Activated B cell treated with CpG ODN at 0.5 μM for 24 hours (primary cell): ENCODE measurements around the gene FAM43B. TPM values are rescaled to one million over a fixed set of nuclear protein-coding genes. Genes with fewer than 3 reads are reported as not detected.

Experiments
- ATAC-seq: fragments of 200-7000 bp; cut with Tn5 transposase; one replicate; pipeline ENCODE4 v1.10.0; 2021; ENCODE audit warnings: low read depth, mild to moderate bottlenecking, moderate library complexity
- CTCF ChIA-PET: fragments of 350-600 bp; sonication (Branson Sonifier 250); formaldehyde crosslinking; loops from one replicate; lab custom pipeline; 2021; ENCODE audit warnings: antibody characterized with exemption; lab: Charles Lee
- POLR2A ChIA-PET: fragments of 350-600 bp; sonication (Branson Sonifier 250); formaldehyde crosslinking; loops from one replicate; lab custom pipeline; 2021; ENCODE audit warnings: antibody characterized with exemption; lab: Charles Lee
- DNase-seq: peaks from one replicate; pipeline ENCODE4 v3.0.0; 2022
- H3K27ac Mint-ChIP-seq: one replicate; pipeline ENCODE4 v1.8.0; 2020; ENCODE audit warnings: mixed read lengths
- H3K27me3 Mint-ChIP-seq: one replicate; pipeline ENCODE4 v1.8.0; 2021; ENCODE audit warnings: mixed read lengths
- H3K36me3 Mint-ChIP-seq: one replicate; pipeline ENCODE4 v1.8.0; 2021; ENCODE audit warnings: low read depth, mixed read lengths
- H3K4me1 Mint-ChIP-seq: one replicate; pipeline ENCODE4 v1.8.0; 2021; ENCODE audit warnings: mixed read lengths
- H3K4me3 Mint-ChIP-seq: one replicate; pipeline ENCODE4 v1.8.0; 2020; ENCODE audit warnings: mild to moderate bottlenecking, mixed read lengths
- H3K9me3 Mint-ChIP-seq: one replicate; pipeline ENCODE4 v1.8.0; 2020; ENCODE audit warnings: mixed read lengths
- CTCF ChIP-seq: fragments of 200-600 bp; IDR thresholded peaks from one replicate; pipeline ENCODE4 v1.8.0; 2022; ENCODE audit warnings: antibody characterized with exemption, mild to moderate bottlenecking
- intact Hi-C: fragments of 100-400 bp; cut with micrococcal nuclease; formaldehyde crosslinking; loops from one replicate; pipeline ENCODE4 v1.15.1; 2024
- total RNA-seq: library from RNA; stranded (reverse); gene quantifications from 2 replicates; pipeline ENCODE4 v1.2.3, GENCODE V29; 2022

Gene FAM43B
- total RNA-seq, 1 donor from 2014 or later: not detected

- H3K9me3 Mint-ChIP-seq: no peaks in the 10 kb centered on the region
- H3K36me3 Mint-ChIP-seq: no peaks in the 10 kb centered on the region
- no peak for TF ChIP-seq CTCF
- DNase-seq (no peak), ATAC-seq (no peak)
- intact Hi-C loops: no loop called here
- H3K4me1 Mint-ChIP-seq: peaks cover 8% of the 10 kb centered on the region
- H3K27me3 Mint-ChIP-seq: peaks cover 28% of the 10 kb centered on the region
- POLR2A ChIA-PET: no interaction called here
- H3K27ac Mint-ChIP-seq: no peak overlapping the region
- no peak overlapping the region for H3K4me3 Mint-ChIP-seq
- CTCF ChIA-PET: no interaction called here
These were observed 514 bp downstream of the FAM43B start for GRCh38 chr1:20552728-20553445.

- Mint-ChIP-seq H3K36me3 (no peaks in the 10 kb centered on the region), H3K27me3 (peaks cover 29% of the 10 kb centered on the region), H3K9me3 (no peaks in the 10 kb centered on the region), H3K4me1 (peaks cover 8% of the 10 kb centered on the region), H3K4me3 (no peak overlapping the region), H3K27ac (no peak overlapping the region)
- intact Hi-C loops: no loop called here
- ChIA-PET POLR2A (no interaction called here), CTCF (no interaction called here)
- ATAC-seq (no peak), DNase-seq (no peak)
- TF ChIP-seq CTCF: no peak
These were observed 2.8 kb downstream of the FAM43B start for GRCh38 chr1:20555025-20555757.

- Mint-ChIP-seq H3K9me3 (no peaks in the 10 kb centered on the region), H3K4me1 (peaks cover 8% of the 10 kb centered on the region), H3K4me3 (no peak overlapping the region), H3K27me3 (peaks cover 31% of the 10 kb centered on the region), H3K27ac (no peak overlapping the region), H3K36me3 (no peaks in the 10 kb centered on the region)
- CTCF ChIA-PET: no interaction called here
- intact Hi-C loops: no loop called here
- TF ChIP-seq CTCF: no peak
- no peak for ATAC-seq
- no peak for DNase-seq
- POLR2A ChIA-PET: no interaction called here
These were observed 3.4 kb downstream of the FAM43B start for GRCh38 chr1:20555758-20556120.

- Mint-ChIP-seq H3K4me1 (peaks cover 3% of the 10 kb centered on the region), H3K27ac (no peak overlapping the region), H3K4me3 (no peak overlapping the region), H3K27me3 (peaks cover 36% of the 10 kb centered on the region), H3K36me3 (no peaks in the 10 kb centered on the region), H3K9me3 (no peaks in the 10 kb centered on the region)
- no peak for DNase-seq
- no peak for ATAC-seq
- POLR2A ChIA-PET: no interaction called here
- intact Hi-C loops: no loop called here
- CTCF ChIA-PET: no interaction called here
- TF ChIP-seq CTCF: no peak
These were observed 5.8 kb downstream of the FAM43B start for GRCh38 chr1:20558191-20558590.

GRCh38 chr1:20560966-20561365 is 8.6 kb downstream of the FAM43B start:
- ATAC-seq: no peak
- CTCF ChIA-PET: no interaction called here

More at GRCh38 chr1:20560966-20561365, 8.6 kb downstream of the FAM43B start:
- intact Hi-C loops: no loop called here
- Mint-ChIP-seq H3K9me3 (no peaks in the 10 kb centered on the region), H3K4me3 (no peak overlapping the region), H3K27ac (no peak overlapping the region), H3K4me1 (no peaks in the 10 kb centered on the region), H3K27me3 (peaks cover 28% of the 10 kb centered on the region), H3K36me3 (no peaks in the 10 kb centered on the region)
- no peak for TF ChIP-seq CTCF
- DNase-seq: no peak
- POLR2A ChIA-PET: no interaction called here
